ENCODE results near the gene NUCB1. TPM values are rescaled to one million over a fixed set of nuclear protein-coding genes. Genes with fewer than 3 reads are reported as not detected.

NUCB1 gene
- total and polyA plus RNA-seq, 9 of the 15 experiments (the other 6 are each of a cell fraction or from before 2014, with no cell fraction given) = 3.1 to 153 (median 71.7) TPM

DNA sequence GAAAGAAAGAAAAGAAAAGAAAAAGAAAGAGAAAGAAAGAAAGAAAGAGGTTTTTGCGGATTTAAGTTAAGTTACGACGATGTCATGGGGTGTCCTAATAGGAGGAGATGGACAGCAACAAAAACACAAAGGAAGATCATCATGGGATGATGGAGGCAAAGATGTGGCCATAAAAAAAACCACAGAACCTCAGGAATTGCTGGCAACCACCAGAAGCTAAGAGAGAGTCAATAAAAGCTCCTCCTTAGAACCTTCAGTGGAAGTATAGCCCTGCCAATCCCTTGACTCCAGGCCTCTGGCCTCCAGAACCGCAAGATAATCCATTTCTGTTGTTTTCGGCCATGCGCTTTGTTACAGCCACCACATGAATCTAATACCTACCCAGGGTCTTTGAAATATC, 43.2 kb upstream of the NUCB1 start:
- Histone ChIP-seq H3K79me2 (ENCODE audit: control insufficient read depth, insufficient read depth, low read length) (peaks cover 4% of the 10 kb centered on the region; the same call in 2 of the 3 replicates), H2AFZ (ENCODE audit: low read depth, low read length) (0 out of 2 replicates have a peak overlapping the region, but pooled peaks have one; percentile 26), H3K36me3 (ENCODE audit: control insufficient read depth, insufficient read depth, low read length) (no peaks in the 10 kb centered on the region; the same call in 2 of the 3 replicates), H3K27ac (ENCODE audit: extremely low read depth, low read depth, low read length) (peak overlapping the region; percentile 51; the same call in 2 of the 3 replicates), H3K4me3 (no peak overlapping the region), H3K9me1 (ENCODE audit: control insufficient read depth, insufficient read depth, low read length) (no peaks in the 10 kb centered on the region), H3K27me3 (ENCODE audit: control insufficient read depth in 2 of 2, insufficient read depth in 2 of 2, low read length in 2 of 2) (no peaks in the 10 kb centered on the region), H3K4me1 (replicated peaks in 1 of 2; ENCODE audit: control insufficient read depth in 2 of 2, insufficient read depth in 2 of 2, low read length in 2 of 2) (peaks cover 26 to 49% of the 10 kb centered on the region in 2 experiments), H3K9ac (ENCODE audit: insufficient read depth in 1 of 2, low read depth in 2 of 2, low read length in 2 of 2) (peak overlapping the region in 1 of 2 experiments; percentile 55; a peak in 2 of 4 replicates), H3K9me3 (replicated peaks; ENCODE audit: control insufficient read depth, insufficient read depth, low read depth, low read length) (no peaks in the 10 kb centered on the region), H3K4me2 (ENCODE audit: insufficient read depth, low read length) (no peak overlapping the region), H4K20me1 (replicated peaks; ENCODE audit: control insufficient read depth, insufficient read depth, low read length) (no peaks in the 10 kb centered on the region)
- DNase-seq (ENCODE audit: extremely low read depth in 1 of 4, low spot score in 3 of 4) = no peak
- TF ChIP-seq, protein P1, sequence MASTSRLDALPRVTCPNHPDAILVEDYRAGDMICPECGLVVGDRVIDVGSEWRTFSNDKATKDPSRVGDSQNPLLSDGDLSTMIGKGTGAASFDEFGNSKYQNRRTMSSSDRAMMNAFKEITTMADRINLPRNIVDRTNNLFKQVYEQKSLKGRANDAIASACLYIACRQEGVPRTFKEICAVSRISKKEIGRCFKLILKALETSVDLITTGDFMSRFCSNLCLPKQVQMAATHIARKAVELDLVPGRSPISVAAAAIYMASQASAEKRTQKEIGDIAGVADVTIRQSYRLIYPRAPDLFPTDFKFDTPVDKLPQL (IDR thresholded peaks at IDR 0.05; ENCODE audit: extremely low read depth, insufficient read length) = no peak
- TF ChIP-seq ATF1 (CRISPR knock-in tag; IDR thresholded peaks at IDR 0.05) (no peak), ATF1 (tag; IDR thresholded peaks at IDR 0.05) (no peak), ZNF12 (CRISPR knock-in tag; IDR thresholded peaks at IDR 0.05) (peak; percentile 86), ETV6 (IDR thresholded peaks at IDR 0.05; ENCODE audit: borderline replicate concordance in 1 of 2, low read depth in 2 of 2, low read length in 1 of 2) (no peak), ETV6 (CRISPR knock-in tag; IDR thresholded peaks at IDR 0.05; ENCODE audit: borderline replicate concordance) (no peak), ZNF263 (CRISPR knock-in tag; IDR thresholded peaks at IDR 0.05; ENCODE audit: borderline replicate concordance) (no peak), CREBBP (IDR thresholded peaks at IDR 0.05; ENCODE audit: low read depth, low read length) (no peak)
- TF ChIP-seq, protein P2, sequence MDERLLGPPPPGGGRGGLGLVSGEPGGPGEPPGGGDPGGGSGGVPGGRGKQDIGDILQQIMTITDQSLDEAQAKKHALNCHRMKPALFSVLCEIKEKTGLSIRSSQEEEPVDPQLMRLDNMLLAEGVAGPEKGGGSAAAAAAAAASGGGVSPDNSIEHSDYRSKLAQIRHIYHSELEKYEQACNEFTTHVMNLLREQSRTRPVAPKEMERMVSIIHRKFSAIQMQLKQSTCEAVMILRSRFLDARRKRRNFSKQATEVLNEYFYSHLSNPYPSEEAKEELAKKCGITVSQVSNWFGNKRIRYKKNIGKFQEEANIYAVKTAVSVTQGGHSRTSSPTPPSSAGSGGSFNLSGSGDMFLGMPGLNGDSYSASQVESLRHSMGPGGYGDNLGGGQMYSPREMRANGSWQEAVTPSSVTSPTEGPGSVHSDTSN (CRISPR knock-in tag; IDR thresholded peaks at IDR 0.05; ENCODE audit: low read depth) = no peak
- TF ChIP-seq, protein P2 (tag; conservative IDR thresholded peaks at IDR 0.05; ENCODE audit: low read depth) = no peak
- no TSS peak for BruUV-seq (replicated peaks)
- POLR2A ChIA-PET = interaction anchor here (2.2 to 5.2 kb wide), 2 partner anchors 16 to 110 kb away, joined by 9 to 24 read pairs; partner anchors contain the start of gene PPP1R15A
- no peak for ATAC-seq
- CTCF ChIA-PET (ENCODE audit: low intra/inter-chr PET ratio) = no interaction called here
- FAIRE-seq = no peak
- WGBS (ENCODE audit: insufficient coverage, low coverage, missing lambda C conversion rate) = 83% methylated on average over 4 of the region's 6 CpGs
- intact Hi-C loops (cut with micrococcal nuclease) = no loop called here
- in situ Hi-C loops (cut with MboI) = no loop called here
